Suprapubic skin (tissue), 4 donors: ENCODE results near the gene PRKACA. TPM values are rescaled to one million over a fixed set of nuclear protein-coding genes. Genes with fewer than 3 reads are reported as not detected.
"Not testable (repeated sequence)": the region's sequence is repeated elsewhere in the genome, so short reads cannot be mapped to it uniquely, and the experiment has no call there.

ENCODE experiments used
- DNase-seq, 2 donors: peaks; one replicate each; pipeline ENCODE4 v3.0.0-alpha.2; 2019; ENCODE audit warnings: low spot score in 2 of 2
- H3K27ac ChIP-seq: fragments of 200-600 bp; sonication (generic); one replicate; pipeline ENCODE4 v1.5.1; 2019
- H3K27me3 ChIP-seq: fragments of 200-600 bp; sonication (generic); one replicate; pipeline ENCODE4 v1.5.1; 2019
- H3K36me3 ChIP-seq: fragments of 200-600 bp; sonication (generic); one replicate; pipeline ENCODE4 v1.5.1; 2019
- H3K4me1 ChIP-seq: fragments of 200-600 bp; sonication (generic); one replicate; pipeline ENCODE4 v1.5.1; 2019
- H3K4me3 ChIP-seq: fragments of 200-600 bp; sonication (generic); one replicate; pipeline ENCODE4 v1.5.1; 2019; ENCODE audit warnings: mild to moderate bottlenecking
- H3K9me3 ChIP-seq: fragments of 200-600 bp; sonication (generic); one replicate; pipeline ENCODE4 v1.5.1; 2019
- EP300 ChIP-seq: sonication (generic); formaldehyde crosslinking; IDR thresholded peaks from one replicate; pipeline ENCODE4 v1.6.1; 2017; ENCODE audit warnings: antibody characterized with exemption
- POLR2A ChIP-seq, 2 donors: fragments of 450-650 bp; IDR thresholded peaks; one replicate each; pipeline ENCODE4 v1.6.1; 2017; ENCODE audit warnings: antibody characterized with exemption in 2 of 2, mild to moderate bottlenecking in 2 of 2, moderate library complexity in 2 of 2
- POLR2AphosphoS5 ChIP-seq, 3 donors: sonication (generic); formaldehyde crosslinking; IDR thresholded peaks; one replicate each; pipeline ENCODE4 v1.6.1; 2017; ENCODE audit warnings: antibody characterized with exemption in 3 of 3
- WGBS: methylation state at CpG from one replicate; pipeline ENCODE4 v1.1.5; 2018; 5-methylcytosine and 5-hydroxymethylcytosine counted together
- total RNA-seq, 4 donors: library from RNA; depleted of rRNA; stranded (reverse); fragments of >200 nt; gene quantifications; one replicate each; pipeline ENCODE4 v1.1.0, GENCODE V29; 2016
- TF ChIP-seq, protein P1 (sequence below), 2 donors: fragments of 200-600 bp in 1 of 2; fragments of 450-650 bp in 1 of 2; sonication (generic) in 1 of 2; IDR thresholded peaks; one replicate each; pipeline ENCODE4 v1.5.1; 2016 to 2019; ENCODE audit warnings: antibody characterized with exemption in 2 of 2, mild to moderate bottlenecking in 1 of 2, moderate library complexity in 1 of 2

Gene PRKACA
- total RNA-seq, 4 donors from 2014 or later = 22.1 to 42.6 (median 31.2) TPM

DNA sequence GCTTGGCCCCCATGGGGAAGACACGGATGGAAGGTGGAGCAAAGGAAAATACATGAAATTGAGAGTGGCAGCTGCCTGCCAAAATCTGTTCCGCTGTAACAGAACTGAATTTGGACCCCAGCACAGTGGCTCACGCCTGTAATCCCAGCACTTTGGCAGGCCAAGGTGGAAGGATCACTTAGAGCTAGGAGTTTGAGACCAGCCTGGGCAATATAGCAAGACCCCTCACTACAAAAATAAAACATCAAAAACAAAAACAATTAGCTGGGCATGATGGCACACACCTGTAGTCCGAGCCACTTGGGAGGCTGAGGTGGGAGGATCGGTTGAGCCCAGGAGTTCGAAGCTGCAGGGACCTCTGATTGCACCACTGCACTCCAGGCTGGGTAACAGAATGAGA, 65.1 kb downstream of the PRKACA start:
- Histone ChIP-seq H3K36me3 (no peaks in the 10 kb centered on the region), H3K27ac (no peak overlapping the region), H3K4me1 (peaks cover 5% of the 10 kb centered on the region), H3K4me3 (no peak overlapping the region), H3K9me3 (no peaks in the 10 kb centered on the region), H3K27me3 (no peaks in the 10 kb centered on the region)
- TF ChIP-seq, protein P1, sequence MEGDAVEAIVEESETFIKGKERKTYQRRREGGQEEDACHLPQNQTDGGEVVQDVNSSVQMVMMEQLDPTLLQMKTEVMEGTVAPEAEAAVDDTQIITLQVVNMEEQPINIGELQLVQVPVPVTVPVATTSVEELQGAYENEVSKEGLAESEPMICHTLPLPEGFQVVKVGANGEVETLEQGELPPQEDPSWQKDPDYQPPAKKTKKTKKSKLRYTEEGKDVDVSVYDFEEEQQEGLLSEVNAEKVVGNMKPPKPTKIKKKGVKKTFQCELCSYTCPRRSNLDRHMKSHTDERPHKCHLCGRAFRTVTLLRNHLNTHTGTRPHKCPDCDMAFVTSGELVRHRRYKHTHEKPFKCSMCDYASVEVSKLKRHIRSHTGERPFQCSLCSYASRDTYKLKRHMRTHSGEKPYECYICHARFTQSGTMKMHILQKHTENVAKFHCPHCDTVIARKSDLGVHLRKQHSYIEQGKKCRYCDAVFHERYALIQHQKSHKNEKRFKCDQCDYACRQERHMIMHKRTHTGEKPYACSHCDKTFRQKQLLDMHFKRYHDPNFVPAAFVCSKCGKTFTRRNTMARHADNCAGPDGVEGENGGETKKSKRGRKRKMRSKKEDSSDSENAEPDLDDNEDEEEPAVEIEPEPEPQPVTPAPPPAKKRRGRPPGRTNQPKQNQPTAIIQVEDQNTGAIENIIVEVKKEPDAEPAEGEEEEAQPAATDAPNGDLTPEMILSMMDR (IDR thresholded peaks at IDR 0.05) = no peak
- TF ChIP-seq POLR2AphosphoS5 (IDR thresholded peaks at IDR 0.05) (no peak), POLR2A (IDR thresholded peaks at IDR 0.05) (no peak), EP300 (no peak)
- DNase-seq = no peak
- 93% methylated on average over 6 of the region's 6 CpGs for WGBS

DNA sequence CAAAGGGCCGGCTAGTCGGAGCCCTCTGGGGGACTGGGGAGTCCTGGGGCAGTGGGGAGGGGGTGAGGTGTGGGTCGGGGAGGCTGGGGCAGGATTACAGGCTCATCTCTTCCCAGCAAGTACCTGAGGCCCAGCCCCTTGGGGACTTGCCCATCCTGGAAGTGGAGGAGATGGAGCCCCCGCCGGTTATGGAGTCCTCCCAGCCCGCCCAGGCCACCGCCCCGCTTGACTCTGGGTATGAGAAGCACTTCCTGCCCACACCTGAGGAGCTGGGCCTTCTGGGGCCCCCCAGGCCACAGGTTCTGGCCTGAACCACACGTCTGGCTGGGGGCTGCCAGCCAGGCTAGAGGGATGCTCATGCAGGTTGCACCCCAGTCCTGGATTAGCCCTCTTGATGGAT, 65.6 kb downstream of the PRKACA start:
- Histone ChIP-seq H3K4me1 (peaks cover under 1% of the 10 kb centered on the region), H3K27ac (no peak overlapping the region), H3K27me3 (no peaks in the 10 kb centered on the region), H3K4me3 (no peak overlapping the region), H3K36me3 (no peaks in the 10 kb centered on the region), H3K9me3 (no peaks in the 10 kb centered on the region)
- DNase-seq = no peak
- WGBS = 69% methylated on average over 2 of the region's 9 CpGs
- TF ChIP-seq, protein P1 (IDR thresholded peaks at IDR 0.05) = no peak
- TF ChIP-seq POLR2AphosphoS5 (IDR thresholded peaks at IDR 0.05) (no peak), POLR2A (IDR thresholded peaks at IDR 0.05) (no peak), EP300 (no peak)

DNA sequence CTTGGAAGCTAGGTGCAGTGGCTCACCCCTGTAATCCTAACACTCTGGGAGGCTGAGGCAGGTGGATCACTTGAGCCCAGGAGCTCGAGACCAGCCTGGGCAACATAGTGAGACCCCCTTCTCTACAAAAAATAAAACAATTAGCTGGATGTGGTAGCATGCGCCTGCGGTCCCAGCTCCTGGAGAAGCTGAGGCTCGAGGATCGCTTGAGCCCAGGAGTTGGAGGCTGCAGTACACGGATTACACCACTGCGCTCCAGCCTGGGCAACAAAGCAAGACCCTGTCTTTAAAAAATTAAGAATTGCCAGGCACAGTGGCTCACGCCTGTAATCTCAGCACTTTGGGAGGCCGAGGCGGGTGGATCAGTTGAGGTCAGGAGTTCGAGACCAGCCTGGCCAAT, 66.6 kb downstream of the PRKACA start:
- H3K27ac ChIP-seq, H3K36me3 ChIP-seq, H3K4me3 ChIP-seq, DNase-seq, H3K4me1 ChIP-seq, H3K27me3 ChIP-seq, H3K9me3 ChIP-seq: not testable (repeated sequence)
- WGBS = 88% methylated on average over 11 of the region's 11 CpGs

DNA sequence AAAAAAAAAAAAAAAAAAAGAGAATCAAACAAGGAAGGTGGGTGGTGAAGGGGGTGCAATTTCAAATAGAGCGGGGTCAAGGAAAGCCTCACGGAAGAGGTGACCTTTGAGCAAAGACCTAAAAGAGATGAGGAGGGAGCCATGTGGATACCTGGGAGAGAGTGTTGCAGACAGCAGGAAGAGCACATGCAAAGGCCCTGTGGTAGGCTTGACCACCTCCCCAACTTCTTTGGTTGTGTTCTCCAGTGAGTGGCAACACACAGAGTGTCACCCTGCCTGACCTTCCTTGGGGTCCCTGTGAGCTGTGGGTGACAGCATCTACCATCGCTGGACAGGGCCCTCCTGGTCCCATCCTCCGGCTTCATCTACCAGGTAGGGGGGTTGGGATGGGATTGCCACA, 67.0 kb downstream of the PRKACA start:
- Histone ChIP-seq H3K27ac (no peak overlapping the region), H3K4me1 (no peaks in the 10 kb centered on the region), H3K36me3 (no peaks in the 10 kb centered on the region), H3K27me3 (no peaks in the 10 kb centered on the region), H3K4me3 (no peak overlapping the region), H3K9me3 (no peaks in the 10 kb centered on the region)
- TF ChIP-seq, protein P1 (IDR thresholded peaks at IDR 0.05) = no peak
- TF ChIP-seq EP300 (no peak), POLR2AphosphoS5 (IDR thresholded peaks at IDR 0.05) (no peak), POLR2A (IDR thresholded peaks at IDR 0.05) (no peak)
- 98% methylated on average over 3 of the region's 4 CpGs for WGBS
- DNase-seq = no peak

DNA sequence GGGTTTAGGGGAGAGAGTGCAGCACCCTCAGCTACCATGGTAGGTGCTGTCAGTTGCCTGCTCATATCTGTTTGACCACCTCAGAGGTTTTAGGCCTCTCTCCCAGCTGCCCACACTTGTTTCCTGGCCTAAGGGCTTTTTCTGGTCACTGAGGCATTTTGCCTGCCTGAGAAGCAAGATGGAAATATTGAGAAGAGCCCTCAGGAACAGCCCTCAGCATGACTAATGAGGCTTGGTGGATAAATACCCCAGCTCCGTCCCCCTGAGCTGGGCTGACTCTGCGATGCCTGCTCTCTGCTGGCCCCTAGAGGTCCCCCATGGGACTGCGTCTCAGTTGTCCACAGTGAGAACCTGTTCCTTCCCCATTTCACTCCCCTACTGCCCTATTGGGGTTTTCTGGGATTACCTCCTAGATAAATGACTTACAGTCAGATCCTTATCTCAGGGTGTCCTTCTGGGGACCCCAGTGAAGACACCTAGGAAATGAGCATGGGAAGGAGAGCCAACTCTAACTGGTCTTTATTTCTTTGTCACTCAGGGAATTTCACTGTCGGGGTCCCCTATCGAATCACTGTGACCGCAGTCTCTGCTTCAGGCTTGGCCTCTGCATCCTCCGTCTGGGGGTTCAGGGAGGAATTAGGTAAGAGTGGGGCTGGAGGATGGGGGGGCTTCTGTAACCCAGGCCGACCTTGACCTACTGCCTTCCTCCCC, 69.0 kb downstream of the PRKACA start:
- no peak for DNase-seq
- 83% methylated on average over 8 of the region's 8 CpGs for WGBS
- no peak overlapping the region for H3K4me3 ChIP-seq
- H3K36me3 ChIP-seq = no peaks in the 10 kb centered on the region
- no peaks in the 10 kb centered on the region for H3K27me3 ChIP-seq
- TF ChIP-seq EP300 (no peak), POLR2AphosphoS5 (IDR thresholded peaks at IDR 0.05) (no peak), POLR2A (IDR thresholded peaks at IDR 0.05) (no peak)
- TF ChIP-seq, protein P1 (IDR thresholded peaks at IDR 0.05) = peak; percentile 50 to 91
- no peaks in the 10 kb centered on the region for H3K4me1 ChIP-seq
- no peak overlapping the region for H3K27ac ChIP-seq
- no peaks in the 10 kb centered on the region for H3K9me3 ChIP-seq

DNA sequence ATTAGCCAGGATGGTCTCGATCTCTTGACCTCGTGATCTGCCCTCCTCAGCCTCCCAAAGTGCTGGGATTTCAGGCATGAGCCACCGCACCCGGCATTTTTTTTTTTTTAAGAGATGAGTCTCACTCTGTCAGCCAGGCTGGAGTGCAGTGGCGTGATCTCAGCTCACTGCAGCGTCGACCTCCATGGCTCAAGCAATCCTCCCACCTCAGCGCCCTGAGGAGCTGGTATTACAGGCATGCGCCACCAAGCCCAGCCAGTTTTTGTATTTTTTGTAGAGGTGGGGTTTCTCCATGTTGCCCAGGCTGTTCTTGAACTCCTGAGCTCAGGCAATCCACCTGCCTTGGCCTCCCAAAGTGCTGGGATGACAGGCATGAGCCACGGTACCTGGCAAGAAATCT, 69.7 kb downstream of the PRKACA start:
- not testable (repeated sequence) for H3K9me3 ChIP-seq, H3K27ac ChIP-seq, H3K4me3 ChIP-seq, H3K36me3 ChIP-seq, H3K27me3 ChIP-seq, H3K4me1 ChIP-seq, DNase-seq
- 93% methylated on average over 10 of the region's 10 CpGs for WGBS
